GM12892 (cell line): ENCODE results near the gene SCML1.

Experiments
- POLR2A ChIP-seq: IDR thresholded peaks from 2 replicates; pipeline ENCODE4 v1.6.1; 2011; ENCODE audit warnings: low read depth, low read length, control low read depth
- POLR2AphosphoS5 ChIP-seq: IDR thresholded peaks from 2 replicates; pipeline ENCODE4 v1.6.1; 2011; ENCODE audit warnings: low read depth, low read length, control low read depth
- TAF1 ChIP-seq: IDR thresholded peaks from 2 replicates; pipeline ENCODE4 v1.6.1; 2011; ENCODE audit warnings: low read depth, mild to moderate bottlenecking, control low read depth, low read length, borderline replicate concordance

GRCh38 chrX:17737710-17737985 lies 355 bp downstream of the SCML1 start:
- TF ChIP-seq POLR2A (no peak), TAF1 (no peak), POLR2AphosphoS5 (no peak)
